IPS-18a (cell line): ENCODE data around the gene NAGLU.

Source experiments
- H3K27ac ChIP-seq: one replicate; pipeline ENCODE4 v1.5.1; 2013; ENCODE audit warnings: low read length
- H3K27me3 ChIP-seq: one replicate; pipeline ENCODE4 v1.6.1; 2013; ENCODE audit warnings: mild to moderate bottlenecking, low read length; ENCODE audit not compliant: control insufficient read depth, insufficient read depth
- H3K36me3 ChIP-seq: one replicate; pipeline ENCODE4 v1.6.1; 2013; ENCODE audit warnings: low read depth, low read length; ENCODE audit not compliant: control insufficient read depth
- H3K4me1 ChIP-seq: one replicate; pipeline ENCODE4 v1.6.1; 2013; ENCODE audit warnings: low read depth, low read length; ENCODE audit not compliant: control insufficient read depth
- H3K4me3 ChIP-seq: one replicate; pipeline ENCODE4 v1.5.1; 2013; ENCODE audit warnings: low read length
- H3K9ac ChIP-seq: one replicate; pipeline ENCODE4 v1.6.1; 2013; ENCODE audit warnings: mild to moderate bottlenecking, low read length, moderate library complexity
- H3K9me3 ChIP-seq: one replicate; pipeline ENCODE4 v1.6.1; 2013; ENCODE audit warnings: low read depth, low read length; ENCODE audit not compliant: control insufficient read depth

The NAGLU gene

GRCh38 chr17:42522263-42522790, 13.7 kb upstream of the NAGLU start:
- Histone ChIP-seq H3K9ac (no peak overlapping the region), H3K9me3 (no peaks in the 10 kb centered on the region), H3K27ac (no peak overlapping the region), H3K36me3 (peaks cover 5% of the 10 kb centered on the region), H3K4me1 (peaks cover 18% of the 10 kb centered on the region), H3K27me3 (no peaks in the 10 kb centered on the region), H3K4me3 (no peak overlapping the region)

DNA sequence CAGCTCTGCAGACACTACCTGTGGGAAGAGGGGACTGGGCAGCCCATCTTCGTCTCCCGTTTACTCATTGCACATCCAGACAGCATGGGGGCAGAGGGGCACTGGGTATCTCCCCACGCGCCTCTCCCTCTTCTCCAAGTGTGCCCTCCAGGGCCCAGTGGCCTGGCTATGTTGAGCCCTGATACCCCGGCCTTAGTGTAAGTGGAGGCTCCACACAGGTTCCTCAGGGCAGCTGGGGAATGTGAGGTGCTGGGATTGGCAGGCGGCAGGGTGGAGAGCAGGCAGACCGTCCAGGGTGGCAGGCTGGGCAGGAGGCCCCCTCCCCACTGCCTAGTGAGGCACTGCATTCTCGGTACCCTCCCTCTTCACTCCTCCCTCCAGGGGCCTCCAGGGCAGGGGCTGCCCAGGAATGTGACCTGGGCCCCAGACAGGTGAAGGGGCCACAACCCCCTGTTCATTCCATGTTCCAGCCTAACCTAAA, 13.2 kb upstream of the NAGLU start:
- H3K36me3 ChIP-seq: peaks cover 5% of the 10 kb centered on the region
- H3K9me3 ChIP-seq: no peaks in the 10 kb centered on the region
- H3K4me1 ChIP-seq: peaks cover 18% of the 10 kb centered on the region
- H3K27me3 ChIP-seq: no peaks in the 10 kb centered on the region
- no peak overlapping the region for H3K9ac ChIP-seq
- no peak overlapping the region for H3K27ac ChIP-seq
- no peak overlapping the region for H3K4me3 ChIP-seq

GRCh38 chr17:42525221-42525620, 10.8 kb upstream of the NAGLU start:
- Histone ChIP-seq H3K4me1 (peaks cover 4% of the 10 kb centered on the region), H3K27ac (no peak overlapping the region), H3K27me3 (no peaks in the 10 kb centered on the region), H3K9ac (no peak overlapping the region), H3K36me3 (peaks cover 5% of the 10 kb centered on the region), H3K9me3 (no peaks in the 10 kb centered on the region), H3K4me3 (no peak overlapping the region)

DNA sequence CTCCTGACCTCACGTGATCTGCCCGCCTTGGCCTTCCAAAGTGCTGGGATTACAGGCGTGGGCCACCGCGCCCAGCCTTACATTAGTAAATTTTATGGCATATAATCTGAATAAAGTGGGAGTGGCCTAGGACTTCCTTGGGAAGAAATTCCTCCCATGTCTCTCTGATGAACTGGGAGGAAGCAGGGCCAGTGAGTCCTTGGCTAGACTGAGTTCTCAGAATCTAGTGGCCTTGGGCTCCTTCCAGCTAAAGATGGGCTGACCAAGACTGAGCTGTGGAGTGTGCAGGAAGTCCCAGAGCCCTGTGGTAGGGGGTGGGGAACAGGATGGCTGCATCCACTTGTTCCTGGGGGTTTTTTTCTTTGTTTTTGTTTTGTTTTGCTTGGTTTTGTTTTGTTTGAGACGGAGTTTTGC, 10.0 kb upstream of the NAGLU start:
- no peaks in the 10 kb centered on the region for H3K9me3 ChIP-seq
- peaks cover 4% of the 10 kb centered on the region for H3K36me3 ChIP-seq
- H3K27ac ChIP-seq: no peak overlapping the region
- H3K9ac ChIP-seq: no peak overlapping the region
- H3K4me3 ChIP-seq: no peak overlapping the region
- no peaks in the 10 kb centered on the region for H3K4me1 ChIP-seq
- peaks cover under 1% of the 10 kb centered on the region for H3K27me3 ChIP-seq

- Histone ChIP-seq H3K4me1 (no peaks in the 10 kb centered on the region), H3K27me3 (peaks cover 9% of the 10 kb centered on the region), H3K36me3 (no peaks in the 10 kb centered on the region), H3K9ac (no peak overlapping the region), H3K4me3 (no peak overlapping the region), H3K9me3 (no peaks in the 10 kb centered on the region), H3K27ac (no peak overlapping the region)
Measured at GRCh38 chr17:42527932-42528331, 8.1 kb upstream of the NAGLU start.

DNA sequence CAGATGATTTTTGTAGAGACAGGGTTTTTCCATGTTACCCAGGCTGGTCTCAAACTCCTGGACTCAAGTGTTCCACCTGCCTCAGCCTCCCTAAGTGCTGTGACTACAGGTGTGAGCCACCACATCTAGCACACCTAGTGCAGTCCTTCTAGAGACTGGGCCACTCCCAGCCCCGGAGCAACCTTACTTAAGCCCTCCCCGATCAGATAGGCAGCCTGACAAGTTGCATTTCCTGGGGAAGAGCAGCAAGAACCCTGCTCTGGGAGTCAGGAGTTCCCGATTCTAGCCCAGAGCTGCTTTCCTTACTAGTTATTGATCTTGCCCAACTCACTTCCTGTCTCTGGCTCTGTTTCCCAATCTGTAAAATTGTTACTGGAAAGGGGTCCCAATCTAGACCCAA, 7.0 kb upstream of the NAGLU start:
- H3K9me3 ChIP-seq: no peaks in the 10 kb centered on the region
- H3K4me1 ChIP-seq: no peaks in the 10 kb centered on the region
- H3K27ac ChIP-seq: no peak overlapping the region
- H3K36me3 ChIP-seq: no peaks in the 10 kb centered on the region
- H3K27me3 ChIP-seq: peaks cover 17% of the 10 kb centered on the region
- H3K4me3 ChIP-seq: no peak overlapping the region
- H3K9ac ChIP-seq: no peak overlapping the region

DNA sequence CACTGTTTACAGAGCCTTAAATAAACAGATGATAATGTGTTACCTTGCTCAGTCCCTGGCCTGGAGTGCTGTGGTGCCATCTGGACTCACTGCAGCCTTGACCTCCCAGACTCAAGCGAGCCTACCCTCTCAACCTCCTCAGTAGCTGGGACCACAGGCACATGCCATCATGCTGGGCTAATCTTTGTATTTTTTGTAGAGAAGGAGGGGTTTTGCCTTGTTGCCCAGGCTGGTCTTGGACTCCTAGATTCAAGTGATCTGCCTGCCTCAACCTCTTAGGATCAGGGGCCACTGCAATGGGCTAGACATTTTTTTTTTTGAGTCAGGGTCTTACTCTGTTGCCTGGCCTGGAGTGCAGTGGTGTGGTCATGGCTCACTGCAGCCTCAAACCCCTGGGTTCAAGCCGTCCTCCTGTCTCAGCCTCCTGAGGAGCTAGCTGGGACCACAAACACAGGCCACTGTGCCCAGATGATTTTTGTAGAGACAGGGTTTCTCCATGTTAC, 5.0 kb upstream of the NAGLU start:
- Histone ChIP-seq H3K4me3 (no peak overlapping the region), H3K9ac (no peak overlapping the region), H3K4me1 (peaks cover 8% of the 10 kb centered on the region), H3K27ac (no peak overlapping the region), H3K27me3 (peaks cover 17% of the 10 kb centered on the region), H3K9me3 (no peaks in the 10 kb centered on the region), H3K36me3 (no peaks in the 10 kb centered on the region)

DNA sequence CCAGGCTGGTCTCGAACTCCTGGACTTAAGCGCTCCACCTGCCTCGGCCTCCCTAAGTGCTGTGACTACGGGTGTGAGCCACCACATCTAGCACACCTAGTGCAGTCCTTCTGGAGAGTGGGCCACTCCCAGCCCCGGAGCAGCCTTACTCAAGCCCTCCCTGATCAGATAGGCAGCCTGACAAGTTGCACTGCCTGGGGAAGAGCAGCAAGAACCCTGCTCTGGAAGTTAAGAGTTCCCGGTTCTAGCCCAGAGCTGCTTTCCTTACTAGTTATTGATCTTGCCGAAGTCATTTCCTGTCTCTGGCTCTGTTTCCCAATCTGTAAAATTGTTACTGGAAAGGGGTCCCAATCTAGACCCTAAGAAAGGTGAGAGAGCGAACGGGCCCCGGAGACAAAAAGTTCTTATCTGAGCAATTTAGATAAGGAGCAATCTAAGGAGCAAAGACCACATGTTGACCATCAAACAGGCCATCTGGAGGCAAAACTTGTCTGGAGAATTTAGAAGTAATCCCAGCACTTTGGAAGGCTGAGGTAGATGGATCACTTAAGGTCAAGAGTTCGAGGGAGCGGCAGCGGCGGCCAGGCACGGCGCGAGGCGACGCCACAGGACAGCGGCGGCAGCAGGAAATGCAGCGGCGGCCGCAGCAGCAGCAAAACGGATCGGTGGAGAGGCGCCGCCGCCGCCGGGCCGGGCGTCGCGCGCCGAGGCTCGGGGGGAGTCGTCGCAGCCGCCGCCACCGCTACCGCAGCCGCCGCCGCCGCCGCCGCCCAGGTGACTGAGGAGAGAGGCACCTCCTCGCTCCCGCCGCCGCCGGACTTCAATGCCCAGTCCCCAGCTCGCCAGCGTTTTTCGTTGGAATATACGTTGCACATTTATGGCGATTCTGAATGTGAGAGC, 4.3 kb upstream of the NAGLU start:
- peaks cover 9% of the 10 kb centered on the region for H3K4me1 ChIP-seq
- H3K9me3 ChIP-seq: no peaks in the 10 kb centered on the region
- H3K36me3 ChIP-seq: no peaks in the 10 kb centered on the region
- H3K27ac ChIP-seq: no peak overlapping the region
- H3K4me3 ChIP-seq: peak overlapping the region; percentile 21
- H3K27me3 ChIP-seq: peaks cover 17% of the 10 kb centered on the region
- no peak overlapping the region for H3K9ac ChIP-seq

- Histone ChIP-seq H3K36me3 (peaks cover 6% of the 10 kb centered on the region), H3K27ac (peak overlapping the region; percentile 15), H3K9me3 (no peaks in the 10 kb centered on the region), H3K4me3 (peak overlapping the region; percentile 59), H3K4me1 (peaks cover 16% of the 10 kb centered on the region), H3K9ac (peak overlapping the region; percentile 5), H3K27me3 (peaks cover 17% of the 10 kb centered on the region)
Measured at GRCh38 chr17:42535155-42536047, 640 bp upstream of the NAGLU start.

DNA sequence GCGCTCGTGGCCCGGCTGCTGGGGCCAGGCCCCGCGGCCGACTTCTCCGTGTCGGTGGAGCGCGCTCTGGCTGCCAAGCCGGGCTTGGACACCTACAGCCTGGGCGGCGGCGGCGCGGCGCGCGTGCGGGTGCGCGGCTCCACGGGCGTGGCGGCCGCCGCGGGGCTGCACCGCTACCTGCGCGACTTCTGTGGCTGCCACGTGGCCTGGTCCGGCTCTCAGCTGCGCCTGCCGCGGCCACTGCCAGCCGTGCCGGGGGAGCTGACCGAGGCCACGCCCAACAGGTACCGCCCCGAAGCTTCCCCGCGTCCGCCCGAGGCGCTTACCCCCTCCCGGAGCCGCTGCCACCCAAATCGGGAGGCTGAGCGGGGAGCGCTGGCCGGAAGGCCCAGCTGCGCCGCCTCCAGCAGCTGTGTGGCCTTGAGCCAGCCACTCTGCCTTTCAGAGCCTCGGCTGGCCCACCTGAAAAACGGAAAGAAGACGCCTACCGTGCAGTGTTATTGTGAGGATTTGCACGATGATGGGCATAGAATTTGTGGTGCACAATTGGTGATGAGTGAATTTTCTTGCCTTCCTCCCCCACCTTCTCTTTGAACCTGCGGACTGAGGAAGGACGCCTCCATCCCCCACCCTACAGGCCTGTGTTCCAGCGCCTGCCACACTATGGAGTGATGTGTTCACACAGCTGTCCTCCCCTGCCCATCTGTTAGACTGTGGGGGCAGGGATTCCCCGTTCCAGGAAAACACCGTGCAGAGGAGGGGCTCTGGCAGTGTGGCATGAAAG, 523 bp downstream of the NAGLU start:
- Histone ChIP-seq H3K27me3 (peaks cover 11% of the 10 kb centered on the region), H3K4me3 (peak overlapping the region; percentile 85), H3K9ac (peak overlapping the region; percentile 63), H3K27ac (peak overlapping the region; percentile 53), H3K4me1 (peaks cover 16% of the 10 kb centered on the region), H3K36me3 (peaks cover 6% of the 10 kb centered on the region), H3K9me3 (no peaks in the 10 kb centered on the region)
